ENCODE results near the gene WNT11. TPM values are rescaled to one million over a fixed set of nuclear protein-coding genes. Genes with fewer than 3 reads are reported as not detected.

WNT11 gene
- polyA plus RNA-seq, 1 donor (not counting 4 experiments of a cell fraction or from before 2014, with no cell fraction given): not detected

- peaks cover 9% of the 10 kb centered on the region for H3K27me3 ChIP-seq (ENCODE audit: control insufficient read depth, extremely low read depth, insufficient read depth, low read length)
- H3K9me3 ChIP-seq (ENCODE audit: control insufficient read depth, low read depth, low read length): no peaks in the 10 kb centered on the region
- H4K20me1 ChIP-seq (ENCODE audit: control insufficient read depth, extremely low read depth, insufficient read depth, low read length): no peaks in the 10 kb centered on the region
- no peaks in the 10 kb centered on the region for H3K79me2 ChIP-seq (ENCODE audit: control insufficient read depth, insufficient read depth, low read length)
- H3K9ac ChIP-seq (ENCODE audit: control insufficient read depth, extremely low read depth, insufficient read depth, low read length): no peak overlapping the region
- no peak overlapping the region for H3K4me2 ChIP-seq (ENCODE audit: control insufficient read depth, extremely low read depth, insufficient read depth, low read depth, low read length)
- DNase-seq (ENCODE audit: low read depth, low spot score) (peak; percentile 23), FAIRE-seq (no peak)
- H3K9me1 ChIP-seq (ENCODE audit: control insufficient read depth, extremely low read depth, insufficient read depth, low read length): no peaks in the 10 kb centered on the region
- H3K4me1 ChIP-seq (ENCODE audit: control insufficient read depth, extremely low read depth, insufficient read depth, low read length): no peaks in the 10 kb centered on the region
- no peak overlapping the region for H3K4me3 ChIP-seq (ENCODE audit: control insufficient read depth in 2 of 3, extremely low read depth in 1 of 3, insufficient read depth in 2 of 3, low read depth in 1 of 3, low read length in 3 of 3)
- no peaks in the 10 kb centered on the region for H3K36me3 ChIP-seq (ENCODE audit: control insufficient read depth in 2 of 2, extremely low read depth in 1 of 2, insufficient read depth in 2 of 2, low read length in 2 of 2)
- H3K27ac ChIP-seq (ENCODE audit: control insufficient read depth, insufficient read depth, low read length): no peak overlapping the region
- TF ChIP-seq EZH2 (IDR thresholded peaks at IDR 0.05; ENCODE audit: low read length): no peak
- TF ChIP-seq CTCF (optimal IDR thresholded peaks at IDR 0.05 in 1 of 3, IDR thresholded peaks at IDR 0.05 in 1 of 3, conservative IDR thresholded peaks at IDR 0.05 in 1 of 3; ENCODE audit: extremely low read depth in 1 of 3, insufficient read depth in 2 of 3, low read length in 3 of 3): peak in 2 of 3 experiments; percentile 29 to 39
- no peak overlapping the region for H2AFZ ChIP-seq (ENCODE audit: control insufficient read depth, low read length)
- dilution Hi-C loops (cut with MboI; ENCODE audit: extremely low pct_ligation_motif_present, low sequenced_read_pairs): no loop called here
Measured at GRCh38 chr11:76237914-76238313, 31.6 kb upstream of the WNT11 start.

- no peak for TF ChIP-seq CTCF (optimal IDR thresholded peaks at IDR 0.05 in 1 of 3, IDR thresholded peaks at IDR 0.05 in 1 of 3, conservative IDR thresholded peaks at IDR 0.05 in 1 of 3; ENCODE audit: extremely low read depth in 1 of 3, insufficient read depth in 2 of 3, low read length in 3 of 3)
- TF ChIP-seq EZH2 (IDR thresholded peaks at IDR 0.05; ENCODE audit: low read length): no peak
- Histone ChIP-seq H3K4me1 (ENCODE audit: control insufficient read depth, extremely low read depth, insufficient read depth, low read length) (no peaks in the 10 kb centered on the region), H3K4me3 (ENCODE audit: control insufficient read depth in 2 of 3, extremely low read depth in 1 of 3, insufficient read depth in 2 of 3, low read depth in 1 of 3, low read length in 3 of 3) (no peak overlapping the region), H3K79me2 (ENCODE audit: control insufficient read depth, insufficient read depth, low read length) (no peaks in the 10 kb centered on the region), H3K27me3 (ENCODE audit: control insufficient read depth, extremely low read depth, insufficient read depth, low read length) (peaks cover 2% of the 10 kb centered on the region), H3K27ac (ENCODE audit: control insufficient read depth, insufficient read depth, low read length) (no peak overlapping the region), H3K4me2 (ENCODE audit: control insufficient read depth, extremely low read depth, insufficient read depth, low read depth, low read length) (peak overlapping the region; percentile 67), H3K9me3 (ENCODE audit: control insufficient read depth, low read depth, low read length) (no peaks in the 10 kb centered on the region), H3K9me1 (ENCODE audit: control insufficient read depth, extremely low read depth, insufficient read depth, low read length) (no peaks in the 10 kb centered on the region), H3K36me3 (ENCODE audit: control insufficient read depth in 2 of 2, extremely low read depth in 1 of 2, insufficient read depth in 2 of 2, low read length in 2 of 2) (no peaks in the 10 kb centered on the region), H4K20me1 (ENCODE audit: control insufficient read depth, extremely low read depth, insufficient read depth, low read length) (no peaks in the 10 kb centered on the region), H3K9ac (ENCODE audit: control insufficient read depth, extremely low read depth, insufficient read depth, low read length) (no peak overlapping the region), H2AFZ (ENCODE audit: control insufficient read depth, low read length) (no peak overlapping the region)
- dilution Hi-C loops (cut with MboI; ENCODE audit: extremely low pct_ligation_motif_present, low sequenced_read_pairs): no loop called here
- no peak for DNase-seq (ENCODE audit: low read depth, low spot score)
- no peak for FAIRE-seq
Measured at GRCh38 chr11:76237000-76237649, 30.8 kb upstream of the WNT11 start.

Measured in keratinocyte (primary cell).